SH-SY5Y (cell line): ENCODE measurements around the gene IFNK.

Source experiments
- GATA2 ChIP-seq: IDR thresholded peaks from 2 replicates; pipeline ENCODE4 v1.6.1; 2011; ENCODE audit warnings: mild to moderate bottlenecking, low read depth, low read length
- GATA3 ChIP-seq: IDR thresholded peaks from 2 replicates; pipeline ENCODE4 v1.6.1; 2011; ENCODE audit warnings: low read depth, mild to moderate bottlenecking, low read length, moderate library complexity

DNA sequence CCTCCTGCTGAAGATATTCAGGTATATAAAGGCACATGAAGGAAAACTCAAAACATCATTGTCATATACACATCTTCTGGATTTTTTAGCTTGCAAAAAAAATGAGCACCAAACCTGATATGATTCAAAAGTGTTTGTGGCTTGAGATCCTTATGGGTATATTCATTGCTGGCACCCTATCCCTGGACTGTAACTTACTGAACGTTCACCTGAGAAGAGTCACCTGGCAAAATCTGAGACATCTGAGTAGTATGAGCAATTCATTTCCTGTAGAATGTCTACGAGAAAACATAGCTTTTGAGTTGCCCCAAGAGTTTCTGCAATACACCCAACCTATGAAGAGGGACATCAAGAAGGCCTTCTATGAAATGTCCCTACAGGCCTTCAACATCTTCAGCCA is at the start of gene IFNK:
- TF ChIP-seq GATA2 = no peak
- TF ChIP-seq GATA3 = no peak
